Thyroid gland (tissue), 4 donors: ENCODE measurements around the gene THSD7A. TPM values are rescaled to one million over a fixed set of nuclear protein-coding genes. Genes with fewer than 3 reads are reported as not detected.

Source experiments
- DNase-seq, 2 donors: peaks; one replicate each; pipeline ENCODE4 v3.0.0-alpha.2; 2019
- H3K27ac ChIP-seq, 3 donors: fragments of 200-600 bp; sonication (generic); 1 replicate in 2 of 3; 2 replicates in 1 of 3; pipeline ENCODE4 v1.5.1; 2016 to 2019; ENCODE audit warnings: mild to moderate bottlenecking in 1 of 3, moderate library complexity in 1 of 3
- H3K27me3 ChIP-seq: fragments of 200-600 bp; sonication (generic); one replicate; pipeline ENCODE4 v1.5.1; 2019
- H3K36me3 ChIP-seq, 2 donors: fragments of 200-600 bp; sonication (generic); one replicate each; pipeline ENCODE4 v1.5.1; 2016 to 2019
- H3K4me1 ChIP-seq, 2 donors: fragments of 200-600 bp; sonication (generic); one replicate each; pipeline ENCODE4 v1.5.1; 2017 to 2019
- H3K4me3 ChIP-seq, 3 donors: fragments of 200-600 bp; sonication (generic); replicated peaks in 1 of 3; 1 replicate in 2 of 3; 2 replicates in 1 of 3; pipeline ENCODE4 v1.5.1; 2016; ENCODE audit warnings: mild to moderate bottlenecking in 1 of 3
- H3K9me3 ChIP-seq: fragments of 200-600 bp; sonication (generic); one replicate; pipeline ENCODE4 v1.5.1; 2017
- POLR2A ChIP-seq, 2 donors: fragments of 450-650 bp; IDR thresholded peaks; one replicate each; pipeline ENCODE4 v1.6.1; 2017; ENCODE audit warnings: antibody characterized with exemption in 2 of 2, mild to moderate bottlenecking in 2 of 2, moderate library complexity in 1 of 2
- WGBS, 2 donors: methylation state at CpG; one replicate each; pipeline ENCODE4 v1.1.5; 2017; 5-methylcytosine and 5-hydroxymethylcytosine counted together
- intact Hi-C: fragments of 100-400 bp; cut with DNase I; formaldehyde crosslinking; loops from one replicate; pipeline ENCODE4 v1.15.1; 2023
- total RNA-seq, 4 donors: library from RNA; depleted of rRNA; stranded (reverse); fragments of >200 nt; gene quantifications; one replicate each; pipeline ENCODE4 v1.2.3, GENCODE V29; 2016
- TF ChIP-seq, protein P1 (sequence below), 6 experiments: fragments of 200-600 bp in 3 of 6; fragments of 450-650 bp in 3 of 6; sonication (generic) in 3 of 6; IDR thresholded peaks; one replicate each; pipeline ENCODE4 v1.5.1; 2016 to 2019; ENCODE audit warnings: antibody characterized with exemption in 6 of 6, mild to moderate bottlenecking in 2 of 6, inconsistent platforms in 1 of 6, moderate library complexity in 1 of 6

Gene THSD7A
- total RNA-seq, 4 donors from 2014 or later, result 4.2 to 6.1 (median 5.8) TPM

DNA sequence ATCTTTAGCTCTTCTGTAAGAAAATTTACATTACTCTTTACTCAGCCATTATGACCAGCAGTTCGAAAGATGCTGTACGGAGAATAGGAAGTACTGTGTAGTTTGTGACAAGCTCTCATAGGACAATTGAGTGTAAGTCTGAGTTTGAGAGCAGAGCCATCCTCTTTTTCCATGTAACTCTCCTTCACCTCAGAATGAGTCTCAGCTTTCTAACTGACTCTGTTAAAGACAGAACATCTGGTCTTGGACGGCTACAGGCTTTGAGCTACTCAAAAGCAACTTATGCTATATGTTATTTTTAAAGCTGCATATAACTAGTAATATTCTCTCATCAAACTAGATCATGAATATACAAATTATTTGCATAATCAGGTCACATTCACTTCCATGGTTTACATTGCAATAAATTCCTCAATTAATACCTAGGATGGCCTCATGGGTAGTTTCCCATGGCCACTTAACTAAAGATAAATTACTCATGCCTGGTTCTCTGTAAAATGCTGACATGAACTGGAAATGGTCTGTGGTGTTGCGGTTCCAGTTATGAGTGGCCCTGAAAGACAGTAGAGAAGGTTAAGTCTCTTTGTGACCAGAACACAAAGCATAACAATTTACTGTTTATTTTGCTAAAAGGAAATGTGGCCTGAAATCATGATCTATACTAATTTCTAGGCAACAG is 499.7 kb downstream of the THSD7A start:
- 91 to 92% methylated on average over 4 of the region's 4 CpGs for WGBS, 2 donors
- Histone ChIP-seq H3K4me3 (no peak overlapping the region), H3K9me3 (no peaks in the 10 kb centered on the region), H3K36me3 (no peaks in the 10 kb centered on the region), H3K4me1 (no peaks in the 10 kb centered on the region), H3K27me3 (no peaks in the 10 kb centered on the region), H3K27ac (no peak overlapping the region)
- DNase-seq, result no peak
- TF ChIP-seq, protein P1, sequence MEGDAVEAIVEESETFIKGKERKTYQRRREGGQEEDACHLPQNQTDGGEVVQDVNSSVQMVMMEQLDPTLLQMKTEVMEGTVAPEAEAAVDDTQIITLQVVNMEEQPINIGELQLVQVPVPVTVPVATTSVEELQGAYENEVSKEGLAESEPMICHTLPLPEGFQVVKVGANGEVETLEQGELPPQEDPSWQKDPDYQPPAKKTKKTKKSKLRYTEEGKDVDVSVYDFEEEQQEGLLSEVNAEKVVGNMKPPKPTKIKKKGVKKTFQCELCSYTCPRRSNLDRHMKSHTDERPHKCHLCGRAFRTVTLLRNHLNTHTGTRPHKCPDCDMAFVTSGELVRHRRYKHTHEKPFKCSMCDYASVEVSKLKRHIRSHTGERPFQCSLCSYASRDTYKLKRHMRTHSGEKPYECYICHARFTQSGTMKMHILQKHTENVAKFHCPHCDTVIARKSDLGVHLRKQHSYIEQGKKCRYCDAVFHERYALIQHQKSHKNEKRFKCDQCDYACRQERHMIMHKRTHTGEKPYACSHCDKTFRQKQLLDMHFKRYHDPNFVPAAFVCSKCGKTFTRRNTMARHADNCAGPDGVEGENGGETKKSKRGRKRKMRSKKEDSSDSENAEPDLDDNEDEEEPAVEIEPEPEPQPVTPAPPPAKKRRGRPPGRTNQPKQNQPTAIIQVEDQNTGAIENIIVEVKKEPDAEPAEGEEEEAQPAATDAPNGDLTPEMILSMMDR (IDR thresholded peaks at IDR 0.05), result no peak
- no peak for TF ChIP-seq POLR2A (IDR thresholded peaks at IDR 0.05)
- intact Hi-C loops, result no loop called here

DNA sequence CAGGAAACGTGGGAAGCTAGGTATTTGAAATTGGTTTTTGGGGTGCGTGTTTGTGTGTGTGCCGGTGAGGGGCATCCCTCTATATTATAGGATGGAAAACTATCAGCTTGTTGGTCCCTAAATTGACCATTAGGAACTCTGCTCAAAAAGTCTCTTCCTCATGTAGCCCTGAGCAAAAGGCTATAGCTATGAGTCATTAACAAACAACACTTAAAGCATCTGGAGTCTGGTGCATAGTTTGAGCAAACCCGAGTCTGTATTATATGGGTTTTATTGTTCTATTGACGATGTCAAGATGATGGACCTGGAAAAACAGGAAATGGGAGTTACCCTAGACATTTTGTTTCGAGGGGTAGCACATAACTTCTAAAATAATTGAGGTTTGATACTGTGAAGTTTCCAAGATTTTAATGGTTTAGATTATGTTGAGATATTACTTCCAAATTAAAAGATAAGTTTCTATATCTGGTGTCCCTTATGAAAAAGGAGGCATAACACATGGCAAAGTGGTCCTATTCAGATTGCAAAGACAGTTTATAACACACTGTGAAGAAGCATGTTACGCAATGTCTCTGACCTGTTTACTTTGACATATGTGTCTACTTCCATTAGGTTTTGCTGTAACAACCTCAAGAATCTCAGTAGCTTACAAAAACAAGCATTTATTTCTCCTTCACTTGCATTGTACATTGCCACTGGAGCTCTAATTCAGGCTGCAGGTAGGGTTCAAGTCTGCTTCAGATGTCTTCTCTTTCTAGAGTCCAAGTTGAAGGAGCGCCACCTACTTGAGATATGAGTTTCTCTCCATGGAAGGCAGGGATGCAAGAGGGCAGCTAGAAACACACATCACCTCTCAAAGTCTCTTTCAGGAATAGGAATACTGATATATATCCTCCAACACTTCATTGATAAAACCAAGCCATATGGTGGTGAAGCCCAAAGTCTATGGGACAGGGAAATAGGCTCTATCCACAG is 500.6 kb downstream of the THSD7A start:
- DNase-seq, result no peak
- TF ChIP-seq, protein P1 (IDR thresholded peaks at IDR 0.05), result no peak
- no peak for TF ChIP-seq POLR2A (IDR thresholded peaks at IDR 0.05)
- Histone ChIP-seq H3K36me3 (no peaks in the 10 kb centered on the region), H3K27ac (no peak overlapping the region), H3K27me3 (no peaks in the 10 kb centered on the region), H3K4me3 (no peak overlapping the region), H3K9me3 (no peaks in the 10 kb centered on the region), H3K4me1 (no peaks in the 10 kb centered on the region)
- WGBS, 2 donors, result 86 to 88% methylated on average over 8 of the region's 8 CpGs
- intact Hi-C loops, result no loop called here

DNA sequence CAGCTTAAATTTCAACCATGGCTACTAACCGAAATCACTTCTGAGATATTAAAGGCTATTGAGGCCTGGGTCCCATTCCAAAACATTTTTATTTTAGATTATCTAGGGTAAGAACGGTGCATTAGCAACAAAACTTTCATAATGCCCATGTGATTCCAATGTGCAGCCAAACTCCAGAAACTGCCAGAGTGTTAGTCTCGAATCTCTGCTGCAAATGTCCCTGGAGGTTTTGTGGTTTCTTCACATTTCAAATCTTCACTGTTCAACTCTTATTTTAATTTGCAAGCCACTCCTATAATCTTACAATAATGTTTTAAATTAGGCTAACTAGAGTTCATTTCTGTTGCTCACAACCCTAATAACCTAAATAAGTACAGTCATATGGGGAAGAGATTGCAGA is 501.3 kb downstream of the THSD7A start:
- H3K4me1 ChIP-seq, result no peaks in the 10 kb centered on the region

DNA sequence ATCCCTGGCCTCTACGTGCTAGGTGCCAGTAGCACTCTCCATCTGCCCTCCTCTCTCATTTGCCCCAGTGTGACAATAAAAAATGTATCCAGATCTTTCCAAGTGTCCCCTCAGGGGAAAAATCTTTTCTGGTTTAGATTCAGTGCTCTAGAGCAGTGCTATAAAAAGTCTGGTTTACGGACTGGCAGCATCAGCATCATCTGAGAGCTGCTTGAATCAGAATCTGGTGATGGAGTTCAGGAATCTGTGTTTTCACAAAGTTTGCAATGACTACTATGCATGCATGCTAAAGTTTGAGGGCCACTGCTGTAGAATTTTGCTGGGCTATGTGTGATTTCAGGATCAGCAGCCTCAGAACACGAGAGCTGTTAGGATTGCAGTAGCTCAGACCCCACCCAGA is 501.8 kb downstream of the THSD7A start:
- intact Hi-C loops, result no loop called here
- no peak for TF ChIP-seq POLR2A (IDR thresholded peaks at IDR 0.05)
- TF ChIP-seq, protein P1 (IDR thresholded peaks at IDR 0.05), result no peak
- no peaks in the 10 kb centered on the region for H3K9me3 ChIP-seq
- no peak overlapping the region for H3K27ac ChIP-seq
- no peaks in the 10 kb centered on the region for H3K4me1 ChIP-seq
- H3K36me3 ChIP-seq, result no peaks in the 10 kb centered on the region
- WGBS, 2 donors, result 92 to 95% methylated on average over 3 of the region's 3 CpGs
- no peaks in the 10 kb centered on the region for H3K27me3 ChIP-seq
- no peak for DNase-seq
- H3K4me3 ChIP-seq, result no peak overlapping the region

More for the DNA sequence above, 501.3 kb downstream of the THSD7A start:
- no peak overlapping the region for H3K27ac ChIP-seq
- H3K9me3 ChIP-seq, result no peaks in the 10 kb centered on the region
- H3K27me3 ChIP-seq, result no peaks in the 10 kb centered on the region
- H3K4me3 ChIP-seq, result no peak overlapping the region
- no peak for DNase-seq
- TF ChIP-seq, protein P1 (IDR thresholded peaks at IDR 0.05), result no peak
- TF ChIP-seq POLR2A (IDR thresholded peaks at IDR 0.05), result no peak
- 77 to 85% methylated on average over 3 of the region's 3 CpGs for WGBS, 2 donors
- no peaks in the 10 kb centered on the region for H3K36me3 ChIP-seq
- intact Hi-C loops, result no loop called here

DNA sequence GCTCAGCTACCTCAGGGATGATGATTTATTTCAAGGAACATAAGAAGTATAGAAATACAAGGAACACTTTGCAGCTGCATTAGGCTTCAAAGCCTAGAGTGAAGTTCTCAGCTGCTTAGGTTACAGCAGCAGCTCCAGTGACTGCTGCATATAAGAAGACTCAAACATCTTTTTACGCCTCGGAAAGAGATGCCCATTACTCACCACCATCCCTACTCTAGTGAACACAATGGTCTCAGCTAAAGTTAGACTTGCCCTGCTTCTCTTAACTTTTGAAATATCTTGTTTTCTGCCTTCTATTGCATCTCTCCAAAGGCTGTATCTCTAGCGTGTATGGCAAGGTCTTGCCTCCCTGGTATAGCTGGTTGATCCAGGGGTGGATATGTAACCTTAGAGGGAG is 502.4 kb downstream of the THSD7A start:
- Histone ChIP-seq H3K27ac (no peak overlapping the region), H3K9me3 (no peaks in the 10 kb centered on the region), H3K27me3 (no peaks in the 10 kb centered on the region), H3K36me3 (no peaks in the 10 kb centered on the region), H3K4me3 (no peak overlapping the region), H3K4me1 (no peaks in the 10 kb centered on the region)
- WGBS, 2 donors, result 78 to 83% methylated on average over 3 of the region's 3 CpGs
- intact Hi-C loops, result no loop called here
- TF ChIP-seq, protein P1 (IDR thresholded peaks at IDR 0.05), result no peak
- TF ChIP-seq POLR2A (IDR thresholded peaks at IDR 0.05), result no peak
- no peak for DNase-seq
